OCI-LY3 (cell line): Measurements from ENCODE around the gene U2SURP.

ENCODE experiments used
- EZH2phosphoT487 ChIP-seq: fragments of 200-600 bp; shearing (Covaris generic); IDR thresholded peaks from 2 replicates; pipeline ENCODE4 v1.6.1; 2018; ENCODE audit warnings: antibody characterized with exemption, mixed run types, low read depth
- TF ChIP-seq, protein P1 (sequence below): fragments of 200-600, 300-600 bp; sonication (generic); IDR thresholded peaks from 2 replicates; pipeline ENCODE4 v1.5.1; 2014; ENCODE audit warnings: antibody characterized with exemption, low read length, low read depth

GRCh38 chr3:143037867-143038266, 36.5 kb downstream of the U2SURP start:
- TF ChIP-seq, protein P1, sequence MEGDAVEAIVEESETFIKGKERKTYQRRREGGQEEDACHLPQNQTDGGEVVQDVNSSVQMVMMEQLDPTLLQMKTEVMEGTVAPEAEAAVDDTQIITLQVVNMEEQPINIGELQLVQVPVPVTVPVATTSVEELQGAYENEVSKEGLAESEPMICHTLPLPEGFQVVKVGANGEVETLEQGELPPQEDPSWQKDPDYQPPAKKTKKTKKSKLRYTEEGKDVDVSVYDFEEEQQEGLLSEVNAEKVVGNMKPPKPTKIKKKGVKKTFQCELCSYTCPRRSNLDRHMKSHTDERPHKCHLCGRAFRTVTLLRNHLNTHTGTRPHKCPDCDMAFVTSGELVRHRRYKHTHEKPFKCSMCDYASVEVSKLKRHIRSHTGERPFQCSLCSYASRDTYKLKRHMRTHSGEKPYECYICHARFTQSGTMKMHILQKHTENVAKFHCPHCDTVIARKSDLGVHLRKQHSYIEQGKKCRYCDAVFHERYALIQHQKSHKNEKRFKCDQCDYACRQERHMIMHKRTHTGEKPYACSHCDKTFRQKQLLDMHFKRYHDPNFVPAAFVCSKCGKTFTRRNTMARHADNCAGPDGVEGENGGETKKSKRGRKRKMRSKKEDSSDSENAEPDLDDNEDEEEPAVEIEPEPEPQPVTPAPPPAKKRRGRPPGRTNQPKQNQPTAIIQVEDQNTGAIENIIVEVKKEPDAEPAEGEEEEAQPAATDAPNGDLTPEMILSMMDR, result peak; percentile 30
- no peak for TF ChIP-seq EZH2phosphoT487
